SK-N-MC (cell line): ENCODE data around the gene EPHA4.

Experiments used
- EZH2 ChIP-seq: fragments of 200-600 bp; sonication (generic); IDR thresholded peaks from one replicate; pipeline ENCODE4 v1.6.1; 2017; ENCODE audit warnings: antibody characterized with exemption
- FOXP2 ChIP-seq: optimal IDR thresholded peaks from 2 replicates; pipeline ENCODE3; 2011; ENCODE audit warnings: mild to moderate bottlenecking, moderate library complexity; ENCODE audit not compliant: insufficient read depth; ENCODE audit errors: extremely low read length, control extremely low read depth
- POLR2AphosphoS5 ChIP-seq: IDR thresholded peaks from 2 replicates; pipeline ENCODE4 v1.6.1; 2012; ENCODE audit warnings: mild to moderate bottlenecking, low read depth, low read length, borderline replicate concordance

- no peak for TF ChIP-seq POLR2AphosphoS5
- TF ChIP-seq EZH2 = no peak
- no peak for TF ChIP-seq FOXP2
Measured at GRCh38 chr2:221371347-221371746, 200.8 kb downstream of the EPHA4 start.
